Loucy (cell line): ENCODE data around the gene FGF19.

Experiments
- EZH2phosphoT487 ChIP-seq: fragments of 200-600 bp; IDR thresholded peaks from 2 replicates; pipeline ENCODE4 v1.6.1; 2018; ENCODE audit warnings: antibody characterized with exemption, mild to moderate bottlenecking, moderate library complexity, borderline replicate concordance
- TF ChIP-seq, protein P1 (sequence below): fragments of 200-600 bp; sonication (generic); conservative IDR thresholded peaks from 2 replicates; pipeline ENCODE4 v1.5.1; 2014; ENCODE audit warnings: mild to moderate bottlenecking, antibody characterized with exemption, low read length

DNA sequence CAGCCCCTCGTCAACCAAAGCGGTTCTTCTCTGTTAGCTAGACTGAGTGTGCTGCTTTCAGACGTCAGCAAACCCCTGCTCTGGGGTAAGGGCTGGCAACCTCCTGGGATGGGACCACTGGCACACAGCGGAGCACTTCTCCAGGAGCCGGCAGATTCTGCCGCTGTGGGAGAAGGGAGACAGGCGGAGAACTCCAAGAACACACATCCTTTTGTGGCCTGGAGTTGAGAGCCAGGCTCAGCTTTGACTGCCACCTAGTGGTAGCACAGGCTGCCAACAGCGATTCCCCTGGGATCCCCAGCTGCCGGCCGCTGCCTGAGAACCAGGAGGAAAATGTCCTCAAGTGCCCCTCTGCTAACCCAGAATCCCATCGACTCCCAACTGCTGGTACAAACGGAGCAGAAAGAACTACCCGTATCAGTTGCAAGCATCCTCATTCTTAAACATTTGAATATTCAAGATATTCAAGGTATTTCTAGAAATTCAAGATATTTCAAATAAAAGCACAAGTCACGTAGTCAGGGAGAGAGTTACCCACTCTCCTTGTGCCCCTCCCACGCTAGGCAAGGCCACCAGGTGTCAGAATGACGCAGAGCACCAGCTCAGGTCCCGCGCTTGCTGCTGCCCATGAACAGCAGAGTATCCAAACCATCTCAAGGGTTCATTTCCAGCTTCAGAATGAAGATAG, 33.5 kb downstream of the FGF19 start:
- TF ChIP-seq EZH2phosphoT487 = no peak
- TF ChIP-seq, protein P1, sequence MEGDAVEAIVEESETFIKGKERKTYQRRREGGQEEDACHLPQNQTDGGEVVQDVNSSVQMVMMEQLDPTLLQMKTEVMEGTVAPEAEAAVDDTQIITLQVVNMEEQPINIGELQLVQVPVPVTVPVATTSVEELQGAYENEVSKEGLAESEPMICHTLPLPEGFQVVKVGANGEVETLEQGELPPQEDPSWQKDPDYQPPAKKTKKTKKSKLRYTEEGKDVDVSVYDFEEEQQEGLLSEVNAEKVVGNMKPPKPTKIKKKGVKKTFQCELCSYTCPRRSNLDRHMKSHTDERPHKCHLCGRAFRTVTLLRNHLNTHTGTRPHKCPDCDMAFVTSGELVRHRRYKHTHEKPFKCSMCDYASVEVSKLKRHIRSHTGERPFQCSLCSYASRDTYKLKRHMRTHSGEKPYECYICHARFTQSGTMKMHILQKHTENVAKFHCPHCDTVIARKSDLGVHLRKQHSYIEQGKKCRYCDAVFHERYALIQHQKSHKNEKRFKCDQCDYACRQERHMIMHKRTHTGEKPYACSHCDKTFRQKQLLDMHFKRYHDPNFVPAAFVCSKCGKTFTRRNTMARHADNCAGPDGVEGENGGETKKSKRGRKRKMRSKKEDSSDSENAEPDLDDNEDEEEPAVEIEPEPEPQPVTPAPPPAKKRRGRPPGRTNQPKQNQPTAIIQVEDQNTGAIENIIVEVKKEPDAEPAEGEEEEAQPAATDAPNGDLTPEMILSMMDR = peak; percentile 89
